Ramos (cell line): ENCODE results near the gene SMURF2.
"Not testable (repeated sequence)": the region's sequence is repeated elsewhere in the genome, so short reads cannot be mapped to it uniquely, and the experiment has no call there.

ENCODE experiments used
- in situ Hi-C: fragments of 300-500 bp; cut with MboI; formaldehyde crosslinking; loops from one replicate; pipeline ENCODE4 v1.14.3; 2022; ENCODE audit warnings: low sequenced_read_pairs; ENCODE audit not compliant: unreplicated experiment

SMURF2 gene

DNA sequence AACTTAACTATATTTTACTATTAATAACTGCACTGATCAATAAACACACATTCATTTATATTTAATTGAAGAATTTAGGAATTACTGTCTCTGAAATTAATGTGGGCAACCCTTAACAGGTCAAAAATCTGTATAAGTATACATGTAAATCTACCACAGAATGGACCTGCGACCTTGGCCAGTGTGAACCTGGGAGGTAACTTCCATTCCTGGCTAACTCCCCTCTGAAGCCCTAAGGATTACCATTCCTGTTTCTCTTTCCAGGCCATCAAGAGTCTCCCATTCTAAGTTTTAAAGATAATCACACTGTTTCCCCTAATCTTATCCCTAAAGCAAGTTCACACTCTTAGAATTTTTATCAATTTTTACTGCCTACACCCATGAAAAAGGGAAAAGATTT lies 58.1 kb downstream of the SMURF2 start:
- in situ Hi-C loops: no loop called here

DNA sequence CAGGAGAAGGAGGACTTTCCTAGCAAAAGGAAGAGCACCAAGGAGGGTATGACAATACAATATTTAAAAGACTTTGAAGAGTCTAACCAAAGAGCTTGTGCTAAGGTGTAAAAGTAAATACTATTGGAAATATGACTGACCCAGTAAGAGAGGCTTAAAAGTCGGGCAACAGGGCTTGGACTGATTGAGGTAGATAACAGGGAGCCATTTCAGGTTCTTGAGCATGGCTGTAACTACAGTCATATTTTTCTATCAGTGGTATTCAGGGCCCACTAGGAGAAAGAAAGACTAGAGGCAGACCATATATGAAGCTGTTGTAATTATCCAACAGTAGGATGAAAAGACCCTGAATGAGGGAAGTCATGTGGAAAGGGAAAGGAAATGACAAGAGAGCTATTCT lies 62.3 kb downstream of the SMURF2 start:
- in situ Hi-C loops: no loop called here

DNA sequence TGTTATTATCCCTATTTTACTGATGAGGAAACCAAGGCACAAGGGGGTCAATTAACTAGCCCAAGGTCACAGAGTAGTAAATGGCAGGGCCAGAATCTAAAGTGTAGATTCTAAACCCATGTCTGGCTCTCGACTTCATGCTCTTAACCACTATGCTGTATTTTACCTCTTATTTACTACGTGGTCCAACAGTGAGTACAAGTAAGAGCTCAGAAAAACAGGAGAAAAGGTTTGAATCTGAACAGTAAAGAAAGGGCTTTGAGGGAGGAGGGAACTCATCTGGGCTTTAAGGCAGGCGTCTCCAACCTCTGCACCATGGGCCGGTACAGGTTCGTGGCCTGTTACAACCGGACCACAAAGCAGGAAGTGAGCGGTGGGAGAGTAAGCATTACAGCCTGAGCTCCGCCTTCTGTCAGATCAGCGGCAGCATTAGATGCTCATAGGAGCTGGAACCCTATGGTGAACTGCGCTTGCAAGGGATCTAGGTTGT lies 62.9 kb downstream of the SMURF2 start:
- in situ Hi-C loops: no loop called here

DNA sequence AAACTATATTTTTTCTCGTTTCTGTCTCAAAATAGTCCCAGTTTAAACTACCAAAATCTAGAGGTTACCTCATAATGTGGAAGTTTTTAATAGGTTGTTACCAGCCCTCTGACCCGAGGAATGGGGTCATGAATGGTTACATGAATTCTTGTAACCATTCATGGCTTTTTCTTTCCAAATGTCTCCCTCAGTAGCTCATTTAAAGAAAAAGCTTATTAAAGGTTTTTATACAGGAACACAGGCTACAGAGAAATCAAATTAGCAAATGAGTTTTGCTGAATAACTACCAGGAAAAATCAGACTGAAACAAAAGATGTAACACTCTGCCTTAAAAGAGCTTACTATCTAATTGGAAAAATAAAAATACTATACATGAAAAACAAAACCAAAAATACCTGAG lies 63.4 kb downstream of the SMURF2 start:
- in situ Hi-C loops: no loop called here

DNA sequence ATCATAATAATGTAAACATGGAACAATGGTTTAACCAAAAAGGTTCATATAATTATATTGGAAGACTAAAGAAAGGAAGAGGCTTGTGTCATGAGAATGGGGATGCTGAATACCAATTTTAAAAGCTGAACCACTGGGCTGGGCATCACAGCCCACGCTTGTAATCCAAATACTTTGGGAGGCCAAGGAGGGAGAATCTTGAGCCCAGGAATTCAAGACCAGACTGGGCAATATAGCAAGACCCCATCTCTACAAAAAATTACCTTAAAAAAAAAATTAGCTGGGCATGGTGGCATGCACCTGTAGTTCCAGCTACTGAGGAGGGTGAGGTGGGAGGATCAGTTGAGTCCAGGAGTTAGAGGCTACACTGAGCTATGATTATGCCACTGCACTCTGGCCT lies 65.1 kb downstream of the SMURF2 start:
- in situ Hi-C loops: no loop called here

DNA sequence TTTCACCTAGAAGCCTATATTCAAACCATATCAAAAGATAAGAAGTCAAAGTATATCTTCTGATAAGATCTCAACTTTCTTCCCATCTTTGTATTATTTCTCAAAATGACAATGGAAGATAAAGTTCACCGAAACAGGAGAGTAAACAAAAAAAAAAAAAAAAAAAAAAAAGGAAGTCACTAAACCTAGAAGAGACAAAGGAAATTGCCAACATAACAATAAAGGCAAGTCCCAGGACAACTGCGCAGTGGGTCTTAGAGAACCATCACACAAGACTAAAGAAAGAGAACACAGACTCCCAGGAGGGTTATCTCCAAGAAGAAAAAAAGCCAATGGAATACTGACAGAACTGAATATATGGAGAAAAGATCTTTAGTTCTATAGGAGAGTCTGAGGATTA lies 65.7 kb downstream of the SMURF2 start:
- in situ Hi-C loops: no loop called here

DNA sequence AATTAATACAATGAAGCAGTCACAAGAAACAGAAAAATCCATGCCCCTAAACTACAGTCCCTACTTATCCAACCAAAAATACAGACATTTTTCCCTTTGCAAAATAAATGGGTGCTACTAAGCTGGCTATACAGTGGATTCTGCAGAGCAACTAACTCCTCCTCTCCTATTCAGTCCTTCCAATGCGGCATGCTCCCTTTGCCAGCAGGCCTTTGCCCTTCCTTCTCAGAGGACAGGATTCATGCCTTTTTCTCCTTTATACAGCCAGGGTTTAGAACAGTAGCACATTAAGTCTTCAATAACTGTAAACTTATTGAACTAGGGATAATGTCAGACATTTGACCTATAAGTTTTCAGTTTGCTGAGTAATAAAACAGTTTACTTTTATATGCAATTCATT lies 70.2 kb downstream of the SMURF2 start:
- in situ Hi-C loops: no loop called here

DNA sequence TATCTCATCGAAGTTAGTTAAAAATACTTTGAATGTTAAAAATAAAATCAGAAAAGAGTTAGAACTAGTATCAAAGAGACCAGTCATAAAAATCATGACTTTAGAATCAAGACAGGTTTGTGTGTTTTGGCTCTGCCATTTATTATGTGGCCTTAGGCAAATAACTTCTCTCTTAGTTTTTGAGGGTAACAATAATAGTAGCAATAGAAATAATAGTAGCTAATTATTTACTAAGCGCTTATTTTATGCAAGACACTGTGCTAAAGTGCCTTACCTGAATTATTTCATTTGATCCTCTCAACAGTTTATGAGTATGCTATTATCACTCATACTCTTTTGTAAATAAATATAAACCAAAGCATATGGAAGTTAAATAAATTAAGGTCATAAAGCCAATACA lies 77.0 kb downstream of the SMURF2 start:
- in situ Hi-C loops: no loop called here

DNA sequence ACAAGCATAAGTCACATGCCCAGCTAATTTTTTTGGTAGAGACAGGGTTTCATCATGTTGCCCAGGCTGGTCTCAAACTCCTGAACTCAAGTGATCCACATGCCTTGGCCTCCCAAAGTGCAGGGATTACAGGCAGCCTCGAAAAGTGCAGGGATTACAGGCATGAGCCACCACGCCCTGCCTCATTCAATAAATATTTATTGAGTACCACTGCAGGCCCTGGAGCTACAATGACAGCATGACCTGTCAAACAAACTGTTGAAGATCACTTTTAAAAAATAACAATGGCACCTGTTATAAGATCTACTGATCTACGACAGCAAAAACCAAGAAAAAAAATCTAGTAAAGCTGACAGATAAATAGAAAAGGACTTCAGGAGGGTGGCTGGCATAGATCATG lies 79.1 kb downstream of the SMURF2 start:
- in situ Hi-C loops: no loop called here

DNA sequence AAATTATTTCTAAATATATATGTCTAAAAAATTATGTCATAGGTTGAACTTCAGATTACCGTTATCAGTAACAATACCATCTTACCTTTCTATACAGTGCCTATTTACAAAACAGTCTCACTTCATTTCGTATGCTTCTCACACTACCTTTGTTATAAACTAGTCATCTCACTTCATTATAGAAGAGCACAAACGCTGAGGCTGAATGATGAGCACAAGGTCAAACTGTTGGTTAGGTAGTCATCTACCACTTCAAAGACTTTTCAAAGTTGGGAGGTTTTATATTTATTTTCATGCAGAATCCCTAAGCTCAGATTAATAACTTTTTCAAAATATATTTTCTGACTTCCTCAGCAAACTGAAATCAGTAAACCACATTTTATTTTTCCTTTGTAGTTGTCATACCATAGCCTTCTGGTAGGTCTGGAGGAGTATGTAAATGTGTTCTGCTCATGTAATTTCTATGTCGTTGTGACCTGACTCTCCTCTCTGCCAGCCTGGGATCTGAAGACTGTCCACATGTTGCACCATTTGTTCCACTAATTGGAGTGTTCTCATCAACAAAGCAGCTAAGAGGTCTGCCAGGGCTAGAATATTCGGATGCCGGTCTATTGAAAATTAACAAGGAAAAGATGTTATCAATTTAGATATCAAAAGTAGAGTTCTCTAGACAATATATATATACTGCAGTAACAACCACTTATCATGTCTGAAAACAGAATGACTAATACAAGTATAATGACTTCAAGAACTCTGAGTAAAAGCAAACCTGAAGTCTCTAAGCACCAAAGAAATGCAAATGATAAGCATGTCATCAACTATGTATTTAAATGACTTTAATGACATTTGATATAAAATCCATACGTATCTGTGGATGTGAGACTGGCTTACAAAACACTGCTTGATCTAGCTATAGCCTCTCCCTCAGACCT lies 81.5 kb downstream of the SMURF2 start:
- in situ Hi-C loops: no loop called here

DNA sequence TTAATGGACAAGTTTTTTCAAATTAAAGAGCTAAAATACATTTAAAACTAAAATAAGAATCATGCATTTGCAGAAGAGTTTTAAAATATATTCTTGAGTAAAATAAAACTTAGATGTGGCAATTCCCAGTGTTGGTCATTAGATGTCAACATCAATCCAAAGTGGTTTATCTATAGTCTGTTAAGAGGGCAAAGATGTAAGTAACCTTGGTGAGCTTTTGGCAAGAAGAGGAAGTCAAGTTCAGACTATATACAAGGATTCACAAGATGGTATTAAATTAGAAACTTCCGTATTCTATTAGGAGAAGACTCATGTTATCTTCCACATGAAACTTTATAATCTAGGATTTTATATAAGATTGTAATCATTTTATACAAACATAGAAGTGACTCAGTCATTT lies 82.2 kb downstream of the SMURF2 start:
- in situ Hi-C loops: no loop called here

DNA sequence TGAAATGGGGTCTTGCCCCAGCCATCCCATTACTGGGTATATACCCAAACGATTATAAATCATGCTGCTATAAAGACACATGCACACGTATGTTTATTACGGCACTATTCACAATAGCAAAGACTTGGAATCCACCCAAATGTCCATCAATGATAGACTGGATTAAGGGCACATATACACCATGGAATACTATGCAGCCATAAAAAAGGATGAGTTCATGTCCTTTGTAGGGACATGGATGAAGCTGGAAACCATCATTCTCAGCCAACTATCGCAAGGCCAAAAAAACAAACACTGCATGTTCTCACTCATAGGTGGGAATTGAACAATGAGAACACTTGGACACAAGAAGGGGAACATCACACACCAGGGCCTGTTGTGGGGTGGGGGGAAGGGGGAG lies 85.1 kb downstream of the SMURF2 start:
- in situ Hi-C loops: not testable (repeated sequence)

DNA sequence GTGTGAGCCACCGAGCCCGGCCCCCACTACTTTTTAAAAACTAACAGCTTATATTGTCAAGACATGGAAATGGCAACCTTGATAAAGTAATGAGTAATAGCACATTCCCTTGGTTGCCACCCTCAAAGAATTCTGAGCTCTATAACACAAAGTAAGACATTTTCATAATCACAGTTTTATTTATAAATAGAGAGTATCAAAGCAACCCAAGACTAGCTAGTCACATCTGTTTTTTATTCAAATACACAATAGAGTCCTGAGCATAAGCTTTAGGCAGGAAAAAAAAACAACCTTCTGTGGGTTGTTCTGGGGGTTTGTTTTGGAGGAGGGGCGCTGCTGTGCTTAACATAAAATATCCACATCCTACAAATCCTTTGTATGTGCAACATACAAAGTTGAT lies 86.7 kb downstream of the SMURF2 start:
- in situ Hi-C loops: no loop called here

DNA sequence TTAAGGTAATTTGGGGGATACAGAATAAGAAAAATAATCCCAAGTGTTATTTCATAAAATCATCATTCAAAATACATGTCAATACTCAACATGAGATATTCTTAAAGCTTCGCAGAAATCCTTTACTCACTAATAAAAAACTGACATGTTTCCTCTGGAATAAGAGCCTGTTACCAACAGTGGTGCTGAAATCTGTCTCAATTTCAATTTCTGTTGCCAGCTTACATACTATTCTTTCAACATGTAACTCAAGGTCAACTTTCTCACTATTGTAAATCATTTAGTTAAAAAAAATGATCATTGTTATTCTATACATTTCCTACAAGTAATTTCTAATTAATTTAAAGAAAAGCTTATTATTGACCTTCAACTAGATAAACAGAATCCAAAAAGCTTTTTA lies 87.5 kb downstream of the SMURF2 start:
- in situ Hi-C loops: no loop called here

DNA sequence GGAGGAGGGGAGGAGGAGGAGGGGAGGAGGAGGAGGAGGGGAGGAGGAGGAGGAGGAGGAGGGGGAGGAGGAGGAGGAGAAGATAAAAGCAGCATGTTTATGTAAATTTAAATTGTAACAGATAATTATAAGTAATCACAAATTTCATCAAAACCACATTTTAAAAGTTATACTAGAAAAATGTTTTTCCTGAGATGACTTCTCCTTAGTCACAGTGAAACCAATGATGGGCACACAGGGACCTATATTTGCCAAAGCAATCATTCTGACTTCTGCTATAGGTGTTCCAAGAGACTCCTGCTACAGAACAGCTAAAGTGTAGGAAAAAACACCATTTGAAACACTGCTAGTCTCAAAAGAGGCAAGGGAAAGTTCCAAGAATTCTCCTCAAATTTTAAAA lies 88.9 kb downstream of the SMURF2 start:
- in situ Hi-C loops: no loop called here

DNA sequence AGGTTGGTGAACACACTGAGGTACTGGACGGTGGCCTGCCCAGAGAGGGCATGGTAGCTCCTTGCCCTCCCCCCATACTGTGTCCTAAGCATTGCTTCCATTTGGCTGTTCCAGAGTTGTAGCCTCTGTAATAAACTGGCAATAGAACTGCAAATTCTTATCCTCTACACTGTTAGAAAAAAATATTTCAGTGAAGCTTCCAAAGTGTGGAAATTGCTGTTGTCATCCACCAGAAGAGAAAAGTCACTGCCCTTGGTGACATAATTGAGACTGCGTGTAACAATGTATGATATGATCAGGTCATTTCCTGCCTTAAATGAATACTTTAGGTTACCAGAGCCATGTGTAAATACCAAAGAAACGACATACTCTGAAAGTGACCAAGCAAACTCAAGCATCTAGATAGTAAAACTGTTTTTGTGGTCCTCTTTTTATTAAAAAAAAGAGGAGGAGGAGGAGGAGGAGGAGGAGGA lies 89.4 kb downstream of the SMURF2 start:
- in situ Hi-C loops: no loop called here

DNA sequence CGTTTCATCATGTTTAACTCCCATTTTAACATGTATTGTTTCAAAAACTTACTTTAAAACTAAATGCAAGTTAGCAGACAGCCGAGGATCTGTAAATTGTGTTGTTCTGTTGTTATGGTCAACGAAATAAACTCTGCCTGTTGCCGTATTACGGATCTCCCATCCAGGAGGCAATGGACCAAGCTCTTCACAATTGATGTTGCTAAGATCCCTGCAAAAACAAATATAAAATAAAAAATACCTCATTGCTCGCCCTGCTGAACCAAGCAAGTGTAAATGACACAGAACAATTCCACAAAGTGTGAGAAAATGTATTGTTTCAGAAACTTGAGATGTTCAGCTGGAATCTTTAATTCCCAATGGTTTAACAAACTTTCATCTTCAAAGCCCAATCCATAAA lies 90.4 kb downstream of the SMURF2 start:
- in situ Hi-C loops: no loop called here

DNA sequence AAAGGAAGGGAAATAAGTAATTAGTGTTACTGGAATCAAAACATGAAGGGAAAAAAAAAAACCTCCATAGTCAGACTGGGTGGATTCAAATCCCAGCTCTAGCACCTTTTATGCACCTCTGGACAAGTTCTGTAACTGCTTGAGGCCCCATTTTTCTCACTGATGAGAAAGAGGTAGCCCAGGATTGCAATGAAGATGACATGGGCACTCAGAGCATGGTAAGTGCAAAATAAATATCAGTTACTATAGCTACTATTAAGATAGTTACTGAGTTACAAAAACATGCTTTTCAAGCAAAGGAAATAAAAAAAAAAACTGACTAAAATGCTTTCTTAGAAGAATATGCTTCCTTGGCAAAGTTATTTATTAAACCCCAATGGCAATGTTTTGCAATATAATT lies 96.5 kb downstream of the SMURF2 start:
- in situ Hi-C loops: no loop called here

DNA sequence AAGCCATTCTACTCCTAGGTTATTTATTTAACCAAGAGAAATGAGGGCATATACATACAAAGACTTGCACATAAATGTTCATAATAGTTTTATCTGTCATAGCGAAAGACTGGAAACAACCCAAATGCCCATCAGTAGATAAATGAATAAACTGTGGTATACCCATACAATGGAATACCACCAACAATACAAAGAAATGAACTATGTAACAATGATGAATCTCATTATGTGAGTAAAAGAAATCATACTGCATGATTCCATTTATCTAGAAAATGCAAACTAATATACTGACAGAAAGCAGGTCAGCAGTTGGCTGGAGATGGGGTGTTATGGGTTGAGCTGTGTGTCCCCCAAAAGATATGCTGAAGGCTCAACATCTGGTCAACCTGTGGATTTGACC lies 98.0 kb downstream of the SMURF2 start:
- in situ Hi-C loops: no loop called here

DNA sequence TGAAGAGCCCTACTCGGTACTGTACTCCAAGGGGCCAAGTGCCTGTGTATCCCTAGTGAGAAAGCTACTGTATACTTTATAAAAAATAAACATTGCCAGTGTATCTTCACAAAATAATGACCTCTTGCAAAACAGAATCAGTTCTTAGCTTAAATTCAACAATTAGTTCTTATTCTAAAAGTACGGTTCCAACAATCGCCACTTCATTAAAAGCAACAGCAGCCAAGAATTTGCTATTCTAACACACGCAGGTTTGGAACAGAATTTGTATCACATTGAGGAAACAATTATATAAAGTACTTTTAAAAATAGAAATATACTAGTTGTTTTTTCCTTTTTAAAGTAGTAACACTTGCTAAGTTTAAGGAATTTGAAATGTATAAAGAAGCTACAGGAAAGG lies 106.8 kb downstream of the SMURF2 start:
- in situ Hi-C loops: no loop called here

DNA sequence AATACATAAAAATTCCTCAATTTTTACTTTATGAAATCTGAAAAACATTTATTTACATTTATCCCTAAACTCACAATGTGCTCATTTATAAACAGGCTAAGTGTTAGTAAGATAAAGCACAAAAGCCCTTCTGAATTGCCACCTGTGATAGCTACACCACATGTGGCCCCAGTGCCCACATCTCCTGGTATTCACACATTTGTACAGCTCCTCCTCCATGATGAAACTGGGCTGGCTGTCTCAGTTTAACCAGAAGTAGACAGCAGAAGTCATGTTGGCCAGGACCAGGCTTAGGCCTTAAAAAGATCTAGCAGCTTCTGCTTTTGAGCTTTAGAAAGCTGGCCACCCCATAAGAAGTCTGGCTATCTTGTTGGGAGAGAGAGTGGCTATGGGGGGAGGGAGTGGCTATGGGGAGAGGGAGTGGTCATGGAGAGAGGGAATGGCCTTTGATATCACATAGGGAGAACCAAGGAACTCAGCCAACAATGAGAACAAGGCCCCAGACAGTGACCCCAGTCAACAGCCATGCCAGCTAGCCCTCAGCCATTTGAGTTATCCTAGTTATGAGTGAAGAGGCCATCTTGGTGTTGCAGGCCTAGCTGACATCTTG lies 108.0 kb downstream of the SMURF2 start:
- in situ Hi-C loops: no loop called here

DNA sequence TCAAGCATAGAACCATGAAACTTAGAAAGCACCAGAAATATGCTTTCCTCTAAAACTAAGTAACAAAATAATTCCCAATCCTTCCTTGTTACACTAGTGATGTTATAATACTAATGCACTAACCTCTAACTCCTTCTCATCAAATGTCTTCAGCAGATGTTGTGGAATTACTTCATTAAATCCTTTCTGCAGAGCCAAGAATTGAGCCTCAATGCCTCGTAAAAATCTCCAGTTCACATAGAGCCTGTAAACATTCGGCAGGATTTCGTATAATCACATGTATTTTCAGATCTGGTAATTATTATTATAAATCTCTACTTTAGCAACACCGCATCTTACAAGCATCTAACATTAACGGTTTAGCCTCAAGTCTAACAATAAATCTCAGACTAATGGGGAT lies 110.6 kb downstream of the SMURF2 start:
- in situ Hi-C loops: no loop called here
